ENCODE results near the gene MT3. TPM values are rescaled to one million over a fixed set of nuclear protein-coding genes. Genes with fewer than 3 reads are reported as not detected.

Gene MT3
- total and polyA plus RNA-seq, 2 of the 13 experiments (the other 11 are each of a cell fraction or from before 2014, with no cell fraction given), result not detected

DNA sequence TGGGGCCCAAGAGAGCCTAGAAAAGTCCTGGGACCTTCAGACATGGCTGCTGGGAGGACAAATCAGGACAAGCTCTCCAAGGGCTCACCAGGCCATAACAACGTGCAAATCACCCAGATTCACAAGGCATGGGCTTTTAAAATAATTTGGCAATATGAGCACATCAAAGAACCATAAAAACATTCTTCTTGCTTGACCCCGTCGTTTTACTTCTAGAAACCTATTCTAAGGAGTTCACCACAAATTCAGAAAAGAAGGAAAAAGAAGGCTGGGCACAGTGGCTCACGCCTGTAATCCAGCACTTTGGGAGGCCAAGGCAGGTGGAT lies 12.1 kb upstream of the MT3 start (continued):
- TF ChIP-seq, protein P1, sequence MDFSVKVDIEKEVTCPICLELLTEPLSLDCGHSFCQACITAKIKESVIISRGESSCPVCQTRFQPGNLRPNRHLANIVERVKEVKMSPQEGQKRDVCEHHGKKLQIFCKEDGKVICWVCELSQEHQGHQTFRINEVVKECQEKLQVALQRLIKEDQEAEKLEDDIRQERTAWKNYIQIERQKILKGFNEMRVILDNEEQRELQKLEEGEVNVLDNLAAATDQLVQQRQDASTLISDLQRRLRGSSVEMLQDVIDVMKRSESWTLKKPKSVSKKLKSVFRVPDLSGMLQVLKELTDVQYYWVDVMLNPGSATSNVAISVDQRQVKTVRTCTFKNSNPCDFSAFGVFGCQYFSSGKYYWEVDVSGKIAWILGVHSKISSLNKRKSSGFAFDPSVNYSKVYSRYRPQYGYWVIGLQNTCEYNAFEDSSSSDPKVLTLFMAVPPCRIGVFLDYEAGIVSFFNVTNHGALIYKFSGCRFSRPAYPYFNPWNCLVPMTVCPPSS (IDR thresholded peaks at IDR 0.05), result no peak
- TF ChIP-seq TGIF2 (CRISPR knock-in tag; IDR thresholded peaks at IDR 0.05) (no peak), ZNF563 (CRISPR knock-in tag; IDR thresholded peaks at IDR 0.05) (0 out of 2 replicates have a peak, but pooled peaks have one; percentile 11), NRL (CRISPR knock-in tag; IDR thresholded peaks at IDR 0.05; ENCODE audit: borderline replicate concordance) (no peak), KLF15 (CRISPR knock-in tag; IDR thresholded peaks at IDR 0.05; ENCODE audit: borderline replicate concordance) (no peak), ZNF256 (CRISPR knock-in tag; conservative IDR thresholded peaks at IDR 0.05) (no peak), ZNF329 (CRISPR knock-in tag; IDR thresholded peaks at IDR 0.05; ENCODE audit: low read depth) (no peak), ZNF674 (CRISPR knock-in tag; IDR thresholded peaks at IDR 0.05; ENCODE audit: low read depth) (no peak), ZNF510 (CRISPR knock-in tag; IDR thresholded peaks at IDR 0.05; ENCODE audit: low read depth) (no peak), STAT5B (CRISPR knock-in tag; IDR thresholded peaks at IDR 0.05) (no peak)
- TF ChIP-seq, protein P2, sequence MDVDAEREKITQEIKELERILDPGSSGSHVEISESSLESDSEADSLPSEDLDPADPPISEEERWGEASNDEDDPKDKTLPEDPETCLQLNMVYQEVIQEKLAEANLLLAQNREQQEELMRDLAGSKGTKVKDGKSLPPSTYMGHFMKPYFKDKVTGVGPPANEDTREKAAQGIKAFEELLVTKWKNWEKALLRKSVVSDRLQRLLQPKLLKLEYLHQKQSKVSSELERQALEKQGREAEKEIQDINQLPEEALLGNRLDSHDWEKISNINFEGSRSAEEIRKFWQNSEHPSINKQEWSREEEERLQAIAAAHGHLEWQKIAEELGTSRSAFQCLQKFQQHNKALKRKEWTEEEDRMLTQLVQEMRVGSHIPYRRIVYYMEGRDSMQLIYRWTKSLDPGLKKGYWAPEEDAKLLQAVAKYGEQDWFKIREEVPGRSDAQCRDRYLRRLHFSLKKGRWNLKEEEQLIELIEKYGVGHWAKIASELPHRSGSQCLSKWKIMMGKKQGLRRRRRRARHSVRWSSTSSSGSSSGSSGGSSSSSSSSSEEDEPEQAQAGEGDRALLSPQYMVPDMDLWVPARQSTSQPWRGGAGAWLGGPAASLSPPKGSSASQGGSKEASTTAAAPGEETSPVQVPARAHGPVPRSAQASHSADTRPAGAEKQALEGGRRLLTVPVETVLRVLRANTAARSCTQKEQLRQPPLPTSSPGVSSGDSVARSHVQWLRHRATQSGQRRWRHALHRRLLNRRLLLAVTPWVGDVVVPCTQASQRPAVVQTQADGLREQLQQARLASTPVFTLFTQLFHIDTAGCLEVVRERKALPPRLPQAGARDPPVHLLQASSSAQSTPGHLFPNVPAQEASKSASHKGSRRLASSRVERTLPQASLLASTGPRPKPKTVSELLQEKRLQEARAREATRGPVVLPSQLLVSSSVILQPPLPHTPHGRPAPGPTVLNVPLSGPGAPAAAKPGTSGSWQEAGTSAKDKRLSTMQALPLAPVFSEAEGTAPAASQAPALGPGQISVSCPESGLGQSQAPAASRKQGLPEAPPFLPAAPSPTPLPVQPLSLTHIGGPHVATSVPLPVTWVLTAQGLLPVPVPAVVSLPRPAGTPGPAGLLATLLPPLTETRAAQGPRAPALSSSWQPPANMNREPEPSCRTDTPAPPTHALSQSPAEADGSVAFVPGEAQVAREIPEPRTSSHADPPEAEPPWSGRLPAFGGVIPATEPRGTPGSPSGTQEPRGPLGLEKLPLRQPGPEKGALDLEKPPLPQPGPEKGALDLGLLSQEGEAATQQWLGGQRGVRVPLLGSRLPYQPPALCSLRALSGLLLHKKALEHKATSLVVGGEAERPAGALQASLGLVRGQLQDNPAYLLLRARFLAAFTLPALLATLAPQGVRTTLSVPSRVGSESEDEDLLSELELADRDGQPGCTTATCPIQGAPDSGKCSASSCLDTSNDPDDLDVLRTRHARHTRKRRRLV (CRISPR knock-in tag; IDR thresholded peaks at IDR 0.05), result no peak
- TF ChIP-seq, protein P3, sequence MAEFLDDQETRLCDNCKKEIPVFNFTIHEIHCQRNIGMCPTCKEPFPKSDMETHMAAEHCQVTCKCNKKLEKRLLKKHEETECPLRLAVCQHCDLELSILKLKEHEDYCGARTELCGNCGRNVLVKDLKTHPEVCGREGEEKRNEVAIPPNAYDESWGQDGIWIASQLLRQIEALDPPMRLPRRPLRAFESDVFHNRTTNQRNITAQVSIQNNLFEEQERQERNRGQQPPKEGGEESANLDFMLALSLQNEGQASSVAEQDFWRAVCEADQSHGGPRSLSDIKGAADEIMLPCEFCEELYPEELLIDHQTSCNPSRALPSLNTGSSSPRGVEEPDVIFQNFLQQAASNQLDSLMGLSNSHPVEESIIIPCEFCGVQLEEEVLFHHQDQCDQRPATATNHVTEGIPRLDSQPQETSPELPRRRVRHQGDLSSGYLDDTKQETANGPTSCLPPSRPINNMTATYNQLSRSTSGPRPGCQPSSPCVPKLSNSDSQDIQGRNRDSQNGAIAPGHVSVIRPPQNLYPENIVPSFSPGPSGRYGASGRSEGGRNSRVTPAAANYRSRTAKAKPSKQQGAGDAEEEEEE (CRISPR knock-in tag; IDR thresholded peaks at IDR 0.05; ENCODE audit: borderline replicate concordance), result no peak
- TF ChIP-seq, protein P4, sequence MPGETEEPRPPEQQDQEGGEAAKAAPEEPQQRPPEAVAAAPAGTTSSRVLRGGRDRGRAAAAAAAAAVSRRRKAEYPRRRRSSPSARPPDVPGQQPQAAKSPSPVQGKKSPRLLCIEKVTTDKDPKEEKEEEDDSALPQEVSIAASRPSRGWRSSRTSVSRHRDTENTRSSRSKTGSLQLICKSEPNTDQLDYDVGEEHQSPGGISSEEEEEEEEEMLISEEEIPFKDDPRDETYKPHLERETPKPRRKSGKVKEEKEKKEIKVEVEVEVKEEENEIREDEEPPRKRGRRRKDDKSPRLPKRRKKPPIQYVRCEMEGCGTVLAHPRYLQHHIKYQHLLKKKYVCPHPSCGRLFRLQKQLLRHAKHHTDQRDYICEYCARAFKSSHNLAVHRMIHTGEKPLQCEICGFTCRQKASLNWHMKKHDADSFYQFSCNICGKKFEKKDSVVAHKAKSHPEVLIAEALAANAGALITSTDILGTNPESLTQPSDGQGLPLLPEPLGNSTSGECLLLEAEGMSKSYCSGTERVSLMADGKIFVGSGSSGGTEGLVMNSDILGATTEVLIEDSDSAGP (CRISPR knock-in tag; IDR thresholded peaks at IDR 0.05; ENCODE audit: borderline replicate concordance), result 0 out of 2 replicates have a peak, but pooled peaks have one; percentile 10
- TF ChIP-seq, protein P5, sequence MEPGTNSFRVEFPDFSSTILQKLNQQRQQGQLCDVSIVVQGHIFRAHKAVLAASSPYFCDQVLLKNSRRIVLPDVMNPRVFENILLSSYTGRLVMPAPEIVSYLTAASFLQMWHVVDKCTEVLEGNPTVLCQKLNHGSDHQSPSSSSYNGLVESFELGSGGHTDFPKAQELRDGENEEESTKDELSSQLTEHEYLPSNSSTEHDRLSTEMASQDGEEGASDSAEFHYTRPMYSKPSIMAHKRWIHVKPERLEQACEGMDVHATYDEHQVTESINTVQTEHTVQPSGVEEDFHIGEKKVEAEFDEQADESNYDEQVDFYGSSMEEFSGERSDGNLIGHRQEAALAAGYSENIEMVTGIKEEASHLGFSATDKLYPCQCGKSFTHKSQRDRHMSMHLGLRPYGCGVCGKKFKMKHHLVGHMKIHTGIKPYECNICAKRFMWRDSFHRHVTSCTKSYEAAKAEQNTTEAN (CRISPR knock-in tag; conservative IDR thresholded peaks at IDR 0.05), result no peak
- TF ChIP-seq, protein P6, sequence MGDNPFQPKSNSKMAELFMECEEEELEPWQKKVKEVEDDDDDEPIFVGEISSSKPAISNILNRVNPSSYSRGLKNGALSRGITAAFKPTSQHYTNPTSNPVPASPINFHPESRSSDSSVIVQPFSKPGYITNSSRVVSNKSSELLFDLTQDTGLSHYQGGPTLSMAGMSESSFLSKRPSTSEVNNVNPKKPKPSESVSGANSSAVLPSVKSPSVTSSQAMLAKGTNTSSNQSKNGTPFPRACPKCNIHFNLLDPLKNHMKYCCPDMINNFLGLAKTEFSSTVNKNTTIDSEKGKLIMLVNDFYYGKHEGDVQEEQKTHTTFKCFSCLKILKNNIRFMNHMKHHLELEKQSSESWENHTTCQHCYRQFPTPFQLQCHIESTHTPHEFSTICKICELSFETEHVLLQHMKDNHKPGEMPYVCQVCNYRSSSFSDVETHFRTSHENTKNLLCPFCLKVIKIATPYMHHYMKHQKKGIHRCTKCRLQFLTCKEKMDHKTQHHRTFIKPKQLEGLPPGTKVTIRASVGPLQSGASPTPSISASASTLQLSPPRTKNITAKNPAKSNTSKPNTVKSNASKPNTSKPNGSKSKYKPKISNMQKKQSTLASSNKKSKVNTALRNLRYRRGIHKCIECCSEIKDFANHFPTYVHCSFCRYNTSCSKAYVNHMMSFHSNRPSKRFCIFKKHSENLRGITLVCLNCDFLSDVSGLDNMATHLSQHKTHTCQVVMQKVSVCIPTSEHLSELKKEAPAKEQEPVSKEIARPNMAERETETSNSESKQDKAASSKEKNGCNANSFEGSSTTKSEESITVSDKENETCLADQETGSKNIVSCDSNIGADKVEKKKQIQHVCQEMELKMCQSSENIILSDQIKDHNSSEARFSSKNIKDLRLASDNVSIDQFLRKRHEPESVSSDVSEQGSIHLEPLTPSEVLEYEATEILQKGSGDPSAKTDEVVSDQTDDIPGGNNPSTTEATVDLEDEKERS (CRISPR knock-in tag; IDR thresholded peaks at IDR 0.05), result 0 out of 2 replicates have a peak, but pooled peaks have one; percentile 11

All from HepG2 (cell line).